T-cell (primary cell): ENCODE measurements around the gene MLXIP. TPM values are rescaled to one million over a fixed set of nuclear protein-coding genes. Genes with fewer than 3 reads are reported as not detected.

Experiments
- ATAC-seq, 4 experiments: fragments of 200-7000 bp in 3 of 4; fragments of 150-1000 bp in 1 of 4; cut with Tn5 transposase; replicated peaks in 1 of 4; 1 replicate in 3 of 4; 2 replicates in 1 of 4; pipeline ENCODE4 v1.10.0; 2021; ENCODE audit warnings: moderate library complexity in 3 of 4, mild to moderate bottlenecking in 2 of 4, moderate number of reproducible peaks in 1 of 4
- CTCF ChIA-PET, 2 donors: fragments of 300-600 bp; sonication (Branson Sonifier 250); formaldehyde crosslinking; loops; one replicate each; lab custom pipeline; 2022; ENCODE audit warnings: antibody characterized with exemption in 2 of 2; lab: Charles Lee
- POLR2A ChIA-PET, 2 donors: fragments of 300-600 bp; sonication (Branson Sonifier 250); formaldehyde crosslinking; loops; one replicate each; lab custom pipeline; 2022; ENCODE audit warnings: antibody characterized with exemption in 2 of 2; lab: Charles Lee
- DNase-seq, 35 experiments: peaks; one replicate each; pipeline versions ENCODE4 v3.0.0 to v3.0.0-alpha.2; 2013 to 2023
- H3K27ac ChIP-seq: one replicate; pipeline ENCODE4 v1.5.1; 2013; ENCODE audit warnings: low read length
- H3K27me3 ChIP-seq, 2 experiments: replicated peaks in 1 of 2; 1 replicate in 1 of 2; 2 replicates in 1 of 2; pipeline versions ENCODE4 v1.6.1 to v1.7.0; 2013; ENCODE audit warnings: low read length in 1 of 2, mixed read lengths in 1 of 2; ENCODE audit not compliant: control insufficient read depth in 2 of 2, insufficient read depth in 2 of 2; ENCODE audit errors: extremely low read depth in 1 of 2
- H3K36me3 ChIP-seq, 2 donors: 1 replicate in 1 of 2; 2 replicates in 1 of 2; pipeline versions ENCODE4 v1.6.1 to v1.7.0; 2013; ENCODE audit warnings: low read length in 1 of 2; ENCODE audit not compliant: control insufficient read depth in 2 of 2, insufficient read depth in 1 of 2; ENCODE audit errors: extremely low read depth in 1 of 2
- H3K4me1 ChIP-seq, 2 experiments: 1 replicate in 1 of 2; 2 replicates in 1 of 2; pipeline versions ENCODE4 v1.6.1 to v1.7.0; 2013; ENCODE audit warnings: low read length in 2 of 2, mixed read lengths in 1 of 2; ENCODE audit not compliant: insufficient read depth in 2 of 2, control insufficient read depth in 1 of 2; ENCODE audit errors: extremely low read depth in 1 of 2
- H3K4me3 ChIP-seq, 2 donors: 1 replicate in 1 of 2; 2 replicates in 1 of 2; pipeline versions ENCODE4 v1.5.1 to v1.7.0; 2013; ENCODE audit warnings: mild to moderate bottlenecking in 2 of 2, low read length in 1 of 2, moderate library complexity in 1 of 2; ENCODE audit not compliant: control insufficient read depth in 1 of 2; ENCODE audit errors: extremely low read depth in 1 of 2
- H3K9me3 ChIP-seq: 2 replicates; pipeline ENCODE4 v1.7.0; 2013
- H3K27ac Mint-ChIP-seq, 2 donors: one replicate each; pipeline ENCODE4 v1.8.0; 2020 to 2021; ENCODE audit warnings: mild to moderate bottlenecking in 2 of 2, mixed read lengths in 2 of 2
- H3K27me3 Mint-ChIP-seq, 2 donors: one replicate each; pipeline ENCODE4 v1.8.0; 2021 to 2022; ENCODE audit warnings: mixed read lengths in 2 of 2
- H3K36me3 Mint-ChIP-seq: one replicate; pipeline ENCODE4 v1.8.0; 2021; ENCODE audit warnings: mixed read lengths
- H3K4me1 Mint-ChIP-seq, 3 donors: one replicate each; pipeline ENCODE4 v1.8.0; 2020 to 2022; ENCODE audit warnings: mixed read lengths in 3 of 3, mild to moderate bottlenecking in 1 of 3
- H3K4me3 Mint-ChIP-seq, 3 donors: one replicate each; pipeline ENCODE4 v1.8.0; 2020 to 2022; ENCODE audit warnings: mild to moderate bottlenecking in 3 of 3, mixed read lengths in 3 of 3, moderate library complexity in 3 of 3
- H3K9me3 Mint-ChIP-seq, 3 donors: one replicate each; pipeline ENCODE4 v1.8.0; 2020 to 2022; ENCODE audit warnings: mixed read lengths in 3 of 3
- WGBS: methylation state at CpG from one replicate; pipeline ENCODE4 v1.1.5; 2013; ENCODE audit warnings: missing lambda C conversion rate; ENCODE audit not compliant: insufficient coverage; 5-methylcytosine and 5-hydroxymethylcytosine counted together
- total RNA-seq, 35 experiments: library from RNA in 6 of 35; stranded (reverse) in 6 of 35; fragments of 120-200 nt in 1 of 35; gene quantifications; one replicate each; pipeline versions ENCODE4 v1.2.1 to v1.2.4 and lab custom pipeline; 2013 to 2026

Gene MLXIP
- total RNA-seq, 5 donors from 2014 or later (not counting 1 experiment from before 2014, with no cell fraction given), result 87.9 to 113 (median 98.3) TPM

- Mint-ChIP-seq H3K4me3 (no peak overlapping the region), H3K36me3 (peaks cover 35% of the 10 kb centered on the region), H3K4me1 (no peaks in the 10 kb centered on the region), H3K9me3 (no peaks in the 10 kb centered on the region), H3K27me3 (no peaks in the 10 kb centered on the region), H3K27ac (no peak overlapping the region)
- peaks cover 25 to 59% of the 10 kb centered on the region in 2 donors for H3K36me3 ChIP-seq
- no peak overlapping the region for H3K27ac ChIP-seq
- no peak overlapping the region for H3K4me3 ChIP-seq
- H3K27me3 ChIP-seq, result no peaks in the 10 kb centered on the region
- ChIA-PET CTCF (interaction anchor here in 1 of 2 donors (0.5 to 0.8 kb wide), 2 partner anchors 11 to 375 kb away, joined by 3 read pairs; no protein-coding TSS in a partner anchor), POLR2A (no interaction called here)
- no peaks in the 10 kb centered on the region for H3K9me3 ChIP-seq
- 97% methylated on average over 10 of the region's 11 CpGs for WGBS
- ATAC-seq (no peak), DNase-seq (no peak)
- H3K4me1 ChIP-seq, result no peaks in the 10 kb centered on the region
Measured at GRCh38 chr12:122138181-122138580, 59.6 kb downstream of the MLXIP start.

DNA sequence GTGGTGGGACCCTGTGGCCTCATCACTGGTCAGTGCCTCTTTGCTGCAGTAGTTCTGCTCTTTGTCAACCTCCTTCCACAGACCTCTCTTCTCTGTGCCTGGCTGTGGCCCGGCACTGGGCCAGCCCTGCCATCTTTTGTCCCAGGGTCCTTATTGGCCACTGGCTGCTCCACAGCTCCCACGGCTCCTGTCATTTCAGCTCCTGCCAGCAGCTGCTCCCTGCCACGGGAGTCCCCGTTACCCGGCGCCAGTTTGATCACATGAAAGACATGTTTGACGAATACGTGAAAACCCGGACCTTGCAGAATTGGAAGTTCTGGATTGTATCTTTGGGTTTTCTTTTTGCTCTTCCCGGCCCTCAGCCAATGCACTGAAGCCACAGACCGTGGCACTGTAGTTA, 60.1 kb downstream of the MLXIP start:
- H3K27me3 Mint-ChIP-seq, result no peaks in the 10 kb centered on the region
- H3K36me3 ChIP-seq, result peaks cover 25 to 59% of the 10 kb centered on the region in 2 donors
- no peak for DNase-seq
- no peaks in the 10 kb centered on the region for H3K9me3 Mint-ChIP-seq
- H3K27me3 ChIP-seq, result no peaks in the 10 kb centered on the region
- no peak overlapping the region for H3K4me3 ChIP-seq
- WGBS, result 97% methylated on average over 9 of the region's 11 CpGs
- H3K27ac Mint-ChIP-seq, result no peak overlapping the region
- H3K4me1 Mint-ChIP-seq, result no peaks in the 10 kb centered on the region
- ATAC-seq, result no peak
- no peaks in the 10 kb centered on the region for H3K4me1 ChIP-seq
- ChIA-PET POLR2A (no interaction called here), CTCF (interaction anchor here in 1 of 2 donors (0.8 kb wide), 1 partner anchor 10 kb away, joined by 3 read pairs; no protein-coding TSS in a partner anchor)
- no peak overlapping the region for H3K27ac ChIP-seq
- no peak overlapping the region for H3K4me3 Mint-ChIP-seq
- H3K36me3 Mint-ChIP-seq, result peaks cover 31% of the 10 kb centered on the region
- no peaks in the 10 kb centered on the region for H3K9me3 ChIP-seq

DNA sequence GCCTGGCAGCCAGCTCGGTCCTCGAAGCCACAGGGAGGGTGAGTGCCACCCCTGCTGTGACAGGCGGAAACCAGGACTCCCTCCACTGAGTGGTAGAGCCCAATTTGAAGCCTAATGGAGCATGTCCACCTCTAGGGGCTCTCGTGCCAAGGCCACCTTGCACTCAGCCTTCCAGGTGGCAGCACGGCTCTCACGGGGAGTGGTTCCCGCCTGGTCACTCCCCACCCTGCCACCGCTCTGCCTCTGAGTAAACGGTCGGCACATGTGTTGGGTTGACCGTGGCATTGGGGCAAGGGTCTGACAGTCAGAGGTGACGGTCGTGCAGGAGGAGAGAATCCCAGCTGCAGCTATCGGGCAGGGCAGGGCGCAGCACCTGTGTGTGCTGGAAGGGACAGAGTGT, 60.7 kb downstream of the MLXIP start:
- H3K4me1 ChIP-seq, result no peaks in the 10 kb centered on the region
- no peak overlapping the region for H3K4me3 ChIP-seq
- Mint-ChIP-seq H3K9me3 (no peaks in the 10 kb centered on the region), H3K27ac (no peak overlapping the region), H3K36me3 (peaks cover 31% of the 10 kb centered on the region), H3K27me3 (no peaks in the 10 kb centered on the region), H3K4me3 (no peak overlapping the region), H3K4me1 (no peaks in the 10 kb centered on the region)
- WGBS, result 98% methylated on average over 9 of the region's 15 CpGs
- DNase-seq, result no peak
- no peak overlapping the region for H3K27ac ChIP-seq
- ChIA-PET CTCF (no interaction called here), POLR2A (no interaction called here)
- no peak for ATAC-seq
- no peaks in the 10 kb centered on the region for H3K27me3 ChIP-seq
- no peaks in the 10 kb centered on the region for H3K9me3 ChIP-seq
- peaks cover 25 to 59% of the 10 kb centered on the region in 2 donors for H3K36me3 ChIP-seq

- Mint-ChIP-seq H3K27ac (no peak overlapping the region), H3K36me3 (peaks cover 30% of the 10 kb centered on the region), H3K9me3 (no peaks in the 10 kb centered on the region), H3K4me1 (no peaks in the 10 kb centered on the region), H3K4me3 (no peak overlapping the region), H3K27me3 (no peaks in the 10 kb centered on the region)
- DNase-seq (no peak), ATAC-seq (no peak)
- no peaks in the 10 kb centered on the region for H3K27me3 ChIP-seq
- no peaks in the 10 kb centered on the region for H3K9me3 ChIP-seq
- H3K36me3 ChIP-seq, result peaks cover 24 to 58% of the 10 kb centered on the region in 2 donors
- ChIA-PET CTCF (no interaction called here), POLR2A (no interaction called here)
- H3K27ac ChIP-seq, result no peak overlapping the region
- H3K4me1 ChIP-seq, result no peaks in the 10 kb centered on the region
- no peak overlapping the region for H3K4me3 ChIP-seq
- WGBS, result 100% methylated on average over 6 of the region's 8 CpGs
Measured at GRCh38 chr12:122139941-122140340, 61.4 kb downstream of the MLXIP start.

- no peaks in the 10 kb centered on the region for H3K27me3 ChIP-seq
- ATAC-seq (no peak), DNase-seq (no peak)
- H3K9me3 ChIP-seq, result no peaks in the 10 kb centered on the region
- H3K27me3 Mint-ChIP-seq, result no peaks in the 10 kb centered on the region
- no peak overlapping the region for H3K4me3 Mint-ChIP-seq
- H3K27ac ChIP-seq, result no peak overlapping the region
- no peaks in the 10 kb centered on the region for H3K9me3 Mint-ChIP-seq
- WGBS, result 92% methylated on average over 12 of the region's 19 CpGs
- no peaks in the 10 kb centered on the region for H3K4me1 Mint-ChIP-seq
- H3K27ac Mint-ChIP-seq, result no peak overlapping the region
- H3K4me1 ChIP-seq, result no peaks in the 10 kb centered on the region
- ChIA-PET POLR2A (no interaction called here), CTCF (no interaction called here)
- no peak overlapping the region for H3K4me3 ChIP-seq
- peaks cover 17 to 51% of the 10 kb centered on the region in 2 donors for H3K36me3 ChIP-seq
- H3K36me3 Mint-ChIP-seq, result peaks cover 25% of the 10 kb centered on the region
Measured at GRCh38 chr12:122140467-122141257, 62.1 kb downstream of the MLXIP start.

- DNase-seq, result no peak
- peaks cover 19 to 50% of the 10 kb centered on the region in 2 donors for H3K36me3 ChIP-seq
- H3K4me1 Mint-ChIP-seq, result peaks cover 0 to under 1% (median 0%) of the 10 kb centered on the region in 3 donors
- 96% methylated on average over 20 of the region's 21 CpGs for WGBS
- no peak overlapping the region for H3K4me3 ChIP-seq
- CTCF ChIA-PET, result no interaction called here
- H3K4me3 Mint-ChIP-seq, result no peak overlapping the region
- H3K27ac Mint-ChIP-seq, result peak overlapping the region in 1 of 2 donors; percentile 55
- H3K27me3 Mint-ChIP-seq, result no peaks in the 10 kb centered on the region
- H3K9me3 ChIP-seq, result no peaks in the 10 kb centered on the region
- peaks cover 23% of the 10 kb centered on the region for H3K36me3 Mint-ChIP-seq
- H3K4me1 ChIP-seq, result no peaks in the 10 kb centered on the region
- H3K27ac ChIP-seq, result no peak overlapping the region
- H3K27me3 ChIP-seq, result no peaks in the 10 kb centered on the region
- ATAC-seq, result no peak
- H3K9me3 Mint-ChIP-seq, result no peaks in the 10 kb centered on the region
- POLR2A ChIA-PET, result no interaction called here
Measured at GRCh38 chr12:122141911-122142725, 63.6 kb downstream of the MLXIP start.
